ENCODE results near the gene VWA5B1.

GRCh38 chr1:20336105-20336605 is 45.5 kb downstream of the VWA5B1 start:
- TF ChIP-seq CTCF (IDR thresholded peaks at IDR 0.05; ENCODE audit: control extremely low read depth in 1 of 3, insufficient read depth in 1 of 3, low read depth in 1 of 3, low read length in 3 of 3) (peak in 1 of 3 experiments; percentile 2; a peak in 1 of 4 replicates), RFX5 (IDR thresholded peaks at IDR 0.05; ENCODE audit: borderline replicate concordance, low read depth, low read length) (no peak), SAP30 (IDR thresholded peaks at IDR 0.05; ENCODE audit: insufficient read depth, insufficient replicate concordance, low read length) (no peak), SUZ12 (IDR thresholded peaks at IDR 0.05; ENCODE audit: low read length) (no peak), JUND (IDR thresholded peaks at IDR 0.05; ENCODE audit: low read length) (no peak), PHF8 (conservative IDR thresholded peaks at IDR 0.05; ENCODE audit: low read depth, low read length) (no peak), POLR2AphosphoS5 (IDR thresholded peaks at IDR 0.05; ENCODE audit: low read depth, low read length) (no peak), HDAC2 (IDR thresholded peaks at IDR 0.05; ENCODE audit: borderline replicate concordance in 1 of 2, low read depth in 2 of 2, low read length in 2 of 2) (no peak), MAX (IDR thresholded peaks at IDR 0.05) (no peak), RAD21 (IDR thresholded peaks at IDR 0.05 in 1 of 2, conservative IDR thresholded peaks at IDR 0.05 in 1 of 2; ENCODE audit: low read depth in 2 of 2, low read length in 2 of 2) (no peak), POLR2A (IDR thresholded peaks at IDR 0.05; ENCODE audit: control extremely low read depth in 1 of 2, low read depth in 2 of 2, low read length in 2 of 2) (no peak)
- TF ChIP-seq, protein P1, sequence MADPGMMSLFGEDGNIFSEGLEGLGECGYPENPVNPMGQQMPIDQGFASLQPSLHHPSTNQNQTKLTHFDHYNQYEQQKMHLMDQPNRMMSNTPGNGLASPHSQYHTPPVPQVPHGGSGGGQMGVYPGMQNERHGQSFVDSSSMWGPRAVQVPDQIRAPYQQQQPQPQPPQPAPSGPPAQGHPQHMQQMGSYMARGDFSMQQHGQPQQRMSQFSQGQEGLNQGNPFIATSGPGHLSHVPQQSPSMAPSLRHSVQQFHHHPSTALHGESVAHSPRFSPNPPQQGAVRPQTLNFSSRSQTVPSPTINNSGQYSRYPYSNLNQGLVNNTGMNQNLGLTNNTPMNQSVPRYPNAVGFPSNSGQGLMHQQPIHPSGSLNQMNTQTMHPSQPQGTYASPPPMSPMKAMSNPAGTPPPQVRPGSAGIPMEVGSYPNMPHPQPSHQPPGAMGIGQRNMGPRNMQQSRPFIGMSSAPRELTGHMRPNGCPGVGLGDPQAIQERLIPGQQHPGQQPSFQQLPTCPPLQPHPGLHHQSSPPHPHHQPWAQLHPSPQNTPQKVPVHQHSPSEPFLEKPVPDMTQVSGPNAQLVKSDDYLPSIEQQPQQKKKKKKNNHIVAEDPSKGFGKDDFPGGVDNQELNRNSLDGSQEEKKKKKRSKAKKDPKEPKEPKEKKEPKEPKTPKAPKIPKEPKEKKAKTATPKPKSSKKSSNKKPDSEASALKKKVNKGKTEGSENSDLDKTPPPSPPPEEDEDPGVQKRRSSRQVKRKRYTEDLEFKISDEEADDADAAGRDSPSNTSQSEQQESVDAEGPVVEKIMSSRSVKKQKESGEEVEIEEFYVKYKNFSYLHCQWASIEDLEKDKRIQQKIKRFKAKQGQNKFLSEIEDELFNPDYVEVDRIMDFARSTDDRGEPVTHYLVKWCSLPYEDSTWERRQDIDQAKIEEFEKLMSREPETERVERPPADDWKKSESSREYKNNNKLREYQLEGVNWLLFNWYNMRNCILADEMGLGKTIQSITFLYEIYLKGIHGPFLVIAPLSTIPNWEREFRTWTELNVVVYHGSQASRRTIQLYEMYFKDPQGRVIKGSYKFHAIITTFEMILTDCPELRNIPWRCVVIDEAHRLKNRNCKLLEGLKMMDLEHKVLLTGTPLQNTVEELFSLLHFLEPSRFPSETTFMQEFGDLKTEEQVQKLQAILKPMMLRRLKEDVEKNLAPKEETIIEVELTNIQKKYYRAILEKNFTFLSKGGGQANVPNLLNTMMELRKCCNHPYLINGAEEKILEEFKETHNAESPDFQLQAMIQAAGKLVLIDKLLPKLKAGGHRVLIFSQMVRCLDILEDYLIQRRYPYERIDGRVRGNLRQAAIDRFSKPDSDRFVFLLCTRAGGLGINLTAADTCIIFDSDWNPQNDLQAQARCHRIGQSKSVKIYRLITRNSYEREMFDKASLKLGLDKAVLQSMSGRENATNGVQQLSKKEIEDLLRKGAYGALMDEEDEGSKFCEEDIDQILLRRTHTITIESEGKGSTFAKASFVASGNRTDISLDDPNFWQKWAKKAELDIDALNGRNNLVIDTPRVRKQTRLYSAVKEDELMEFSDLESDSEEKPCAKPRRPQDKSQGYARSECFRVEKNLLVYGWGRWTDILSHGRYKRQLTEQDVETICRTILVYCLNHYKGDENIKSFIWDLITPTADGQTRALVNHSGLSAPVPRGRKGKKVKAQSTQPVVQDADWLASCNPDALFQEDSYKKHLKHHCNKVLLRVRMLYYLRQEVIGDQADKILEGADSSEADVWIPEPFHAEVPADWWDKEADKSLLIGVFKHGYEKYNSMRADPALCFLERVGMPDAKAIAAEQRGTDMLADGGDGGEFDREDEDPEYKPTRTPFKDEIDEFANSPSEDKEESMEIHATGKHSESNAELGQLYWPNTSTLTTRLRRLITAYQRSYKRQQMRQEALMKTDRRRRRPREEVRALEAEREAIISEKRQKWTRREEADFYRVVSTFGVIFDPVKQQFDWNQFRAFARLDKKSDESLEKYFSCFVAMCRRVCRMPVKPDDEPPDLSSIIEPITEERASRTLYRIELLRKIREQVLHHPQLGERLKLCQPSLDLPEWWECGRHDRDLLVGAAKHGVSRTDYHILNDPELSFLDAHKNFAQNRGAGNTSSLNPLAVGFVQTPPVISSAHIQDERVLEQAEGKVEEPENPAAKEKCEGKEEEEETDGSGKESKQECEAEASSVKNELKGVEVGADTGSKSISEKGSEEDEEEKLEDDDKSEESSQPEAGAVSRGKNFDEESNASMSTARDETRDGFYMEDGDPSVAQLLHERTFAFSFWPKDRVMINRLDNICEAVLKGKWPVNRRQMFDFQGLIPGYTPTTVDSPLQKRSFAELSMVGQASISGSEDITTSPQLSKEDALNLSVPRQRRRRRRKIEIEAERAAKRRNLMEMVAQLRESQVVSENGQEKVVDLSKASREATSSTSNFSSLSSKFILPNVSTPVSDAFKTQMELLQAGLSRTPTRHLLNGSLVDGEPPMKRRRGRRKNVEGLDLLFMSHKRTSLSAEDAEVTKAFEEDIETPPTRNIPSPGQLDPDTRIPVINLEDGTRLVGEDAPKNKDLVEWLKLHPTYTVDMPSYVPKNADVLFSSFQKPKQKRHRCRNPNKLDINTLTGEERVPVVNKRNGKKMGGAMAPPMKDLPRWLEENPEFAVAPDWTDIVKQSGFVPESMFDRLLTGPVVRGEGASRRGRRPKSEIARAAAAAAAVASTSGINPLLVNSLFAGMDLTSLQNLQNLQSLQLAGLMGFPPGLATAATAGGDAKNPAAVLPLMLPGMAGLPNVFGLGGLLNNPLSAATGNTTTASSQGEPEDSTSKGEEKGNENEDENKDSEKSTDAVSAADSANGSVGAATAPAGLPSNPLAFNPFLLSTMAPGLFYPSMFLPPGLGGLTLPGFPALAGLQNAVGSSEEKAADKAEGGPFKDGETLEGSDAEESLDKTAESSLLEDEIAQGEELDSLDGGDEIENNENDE (IDR thresholded peaks at IDR 0.05; ENCODE audit: insufficient replicate concordance, low read length) = no peak

Data from H1 (cell line).